ENCODE measurements around the gene ADCY9. TPM values are rescaled to one million over a fixed set of nuclear protein-coding genes. Genes with fewer than 3 reads are reported as not detected.

Gene ADCY9
- total RNA-seq, result 10 to 100 TPM; 10.9 to 14.4 (median 12.0) TPM

- H3K4me3 ChIP-seq, result peak within 1 kb of the TSS; percentile 69 to 93 (median 72)
- H3K4me1 ChIP-seq, result peaks cover 5 to 7% of the 10 kb centered on the region in 2 donors
- intact Hi-C loops (cut with DNase I; ENCODE audit: low total_unique reads), result no loop called here
- TF ChIP-seq CTCF (IDR thresholded peaks at IDR 0.05), result no peak
- peak in 1 of 3 donors; percentile 19 for TF ChIP-seq POLR2AphosphoS5 (IDR thresholded peaks at IDR 0.05)
- DNase-seq (ENCODE audit: low spot score in 2 of 2), result peak in 1 of 2 donors; percentile 61
- no peaks in the 10 kb centered on the region for H3K36me3 ChIP-seq
- no peaks in the 10 kb centered on the region for H3K9me3 ChIP-seq
- H3K27me3 ChIP-seq, result no peaks in the 10 kb centered on the region
- H3K27ac ChIP-seq, result peak within 1 kb of the TSS; percentile 71 to 75
Measured at GRCh38 chr16:4116325-4117249, at the start of gene ADCY9. Gene ADCY9, minus strand, starts transcription at chr16:4116442. Its CDS starts 1,000 bp downstream, at chr16:4115442.

- intact Hi-C loops (cut with DNase I; ENCODE audit: low total_unique reads), result no loop called here
- TF ChIP-seq CTCF (IDR thresholded peaks at IDR 0.05), result no peak
- no peak for TF ChIP-seq POLR2A (IDR thresholded peaks at IDR 0.05)
- no peak for TF ChIP-seq POLR2AphosphoS5 (IDR thresholded peaks at IDR 0.05)
- no peak for DNase-seq (ENCODE audit: low spot score in 2 of 2)
- H3K9me3 ChIP-seq, result no peaks in the 10 kb centered on the region
- no peak overlapping the region for H3K27ac ChIP-seq
- no peak overlapping the region for H3K4me3 ChIP-seq
- no peaks in the 10 kb centered on the region for H3K4me1 ChIP-seq
- no peaks in the 10 kb centered on the region for H3K27me3 ChIP-seq
- no peaks in the 10 kb centered on the region for H3K36me3 ChIP-seq
Measured at GRCh38 chr16:4160658-4161430, 44.6 kb upstream of the ADCY9 start.

- Histone ChIP-seq H3K4me3 (no peak overlapping the region), H3K36me3 (no peaks in the 10 kb centered on the region), H3K9me3 (no peaks in the 10 kb centered on the region), H3K27ac (no peak overlapping the region), H3K27me3 (no peaks in the 10 kb centered on the region), H3K4me1 (no peaks in the 10 kb centered on the region)
- DNase-seq (ENCODE audit: low spot score in 2 of 2), result no peak
- TF ChIP-seq CTCF (IDR thresholded peaks at IDR 0.05) (no peak), POLR2AphosphoS5 (IDR thresholded peaks at IDR 0.05) (no peak), POLR2A (IDR thresholded peaks at IDR 0.05) (no peak)
- intact Hi-C loops (cut with DNase I; ENCODE audit: low total_unique reads), result no loop called here
Measured at GRCh38 chr16:4159726-4160125, 43.5 kb upstream of the ADCY9 start.

DNA sequence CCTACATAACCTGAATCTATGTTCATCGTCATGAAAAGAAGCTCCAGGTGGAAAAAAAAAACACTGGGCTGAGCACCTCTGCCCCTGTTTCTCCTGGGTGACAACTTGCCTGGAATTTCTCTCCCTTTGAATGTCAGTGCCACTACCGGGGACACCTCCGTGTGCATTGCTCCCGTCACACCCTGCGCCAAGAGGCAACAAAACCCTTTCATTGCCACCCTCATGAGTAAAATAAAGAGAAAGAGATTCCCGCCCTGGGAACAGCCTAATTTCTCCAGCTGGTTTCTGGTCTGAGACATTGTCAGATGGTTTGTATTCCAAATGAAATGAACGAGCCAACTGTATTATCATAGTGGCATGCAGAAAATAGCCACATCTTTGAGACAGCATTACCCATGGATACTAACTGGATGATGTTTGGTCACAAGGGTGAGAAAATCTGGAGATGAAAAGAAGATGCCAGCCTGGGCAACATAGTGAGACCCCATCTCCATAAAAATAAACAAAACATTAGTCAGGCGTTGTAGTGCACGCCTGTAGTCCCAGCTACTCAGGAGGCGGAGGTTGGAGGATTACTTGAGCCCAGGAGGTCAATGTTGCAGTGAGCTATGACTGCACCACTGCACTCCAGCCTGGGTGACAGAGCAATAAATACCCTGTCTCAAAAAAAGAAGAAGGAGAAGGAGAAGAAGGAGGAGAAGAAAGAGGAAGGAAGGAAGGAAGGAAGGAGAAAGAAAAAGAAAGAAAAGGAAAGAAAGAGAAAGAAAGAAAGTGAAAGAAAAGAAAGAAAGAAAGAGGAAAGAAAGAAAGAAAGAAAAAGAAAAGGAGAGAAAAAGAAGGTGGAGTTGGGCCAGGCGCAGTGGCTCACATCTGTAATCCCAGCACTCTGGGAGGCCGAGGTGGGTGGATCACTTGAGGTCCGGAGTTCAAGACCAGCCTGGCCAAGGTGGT lies 42.2 kb upstream of the ADCY9 start:
- Histone ChIP-seq H3K27me3 (no peaks in the 10 kb centered on the region), H3K4me1 (no peaks in the 10 kb centered on the region), H3K27ac (no peak overlapping the region), H3K9me3 (no peaks in the 10 kb centered on the region), H3K36me3 (no peaks in the 10 kb centered on the region), H3K4me3 (no peak overlapping the region)
- DNase-seq (ENCODE audit: low spot score in 2 of 2), result no peak
- intact Hi-C loops (cut with DNase I; ENCODE audit: low total_unique reads), result no loop called here
- TF ChIP-seq CTCF (IDR thresholded peaks at IDR 0.05) (no peak), POLR2A (IDR thresholded peaks at IDR 0.05) (no peak), POLR2AphosphoS5 (IDR thresholded peaks at IDR 0.05) (no peak)

All from breast epithelium (tissue), 4 donors.